ENCODE data around the gene RNF150. TPM values are rescaled to one million over a fixed set of nuclear protein-coding genes. Genes with fewer than 3 reads are reported as not detected.

The RNF150 gene
- total RNA-seq, 1 experiment from 2014 or later: 4.4 TPM

- Histone ChIP-seq H3K79me2 (ENCODE audit: insufficient read depth, low read length) (no peaks in the 10 kb centered on the region), H3K4me1 (ENCODE audit: insufficient read depth, low read length) (no peaks in the 10 kb centered on the region; the same call in 1 of the 2 replicates), H3K23me2 (ENCODE audit: insufficient read length, low read depth, low read length, poor library complexity, severe bottlenecking) (no peaks in the 10 kb centered on the region), H2BK15ac (ENCODE audit: low read depth, low read length) (no peak overlapping the region), H3K79me1 (ENCODE audit: insufficient read depth, low read depth, low read length, poor library complexity, severe bottlenecking) (no peaks in the 10 kb centered on the region), H2BK5ac (ENCODE audit: insufficient read length, low read length) (no peak overlapping the region), H3K14ac (ENCODE audit: insufficient read depth, low read length) (no peak overlapping the region), H2AFZ (ENCODE audit: low read length) (no peak overlapping the region), H3K27me3 (ENCODE audit: insufficient read depth, low read length) (no peaks in the 10 kb centered on the region), H4K8ac (replicated peaks; ENCODE audit: insufficient read length, low read depth, low read length) (no peak overlapping the region), H4K5ac (ENCODE audit: insufficient read length, low read depth, low read length) (no peak overlapping the region), H3K56ac (ENCODE audit: insufficient read length, low read depth, low read length) (no peak overlapping the region), H3K4ac (ENCODE audit: low read depth, low read length) (no peak overlapping the region), H2AK5ac (ENCODE audit: insufficient read length, low read length) (no peak overlapping the region), H2BK20ac (ENCODE audit: low read depth, low read length, poor library complexity, severe bottlenecking) (no peak overlapping the region), H4K20me1 (ENCODE audit: control insufficient read depth, insufficient read depth, insufficient read length) (no peaks in the 10 kb centered on the region), H3K23ac (ENCODE audit: insufficient read length, low read depth, low read length) (no peak overlapping the region), H2BK12ac (ENCODE audit: insufficient read length, low read depth, low read length) (no peak overlapping the region), H2BK120ac (ENCODE audit: low read depth, low read length, poor library complexity, severe bottlenecking) (no peak overlapping the region), H4K91ac (ENCODE audit: insufficient read length, low read depth, low read length) (no peak overlapping the region), H3K27ac (ENCODE audit: insufficient read length, low read depth, low read length) (no peak overlapping the region), H3K9me3 (ENCODE audit: control insufficient read depth, low read depth, low read length) (no peaks in the 10 kb centered on the region), H3K4me2 (ENCODE audit: insufficient read depth, insufficient read length, low read length) (no peak overlapping the region), H3T11ph (ENCODE audit: low read length) (no peak overlapping the region), H3K9ac (ENCODE audit: extremely low read depth, insufficient read length, low read length) (no peak overlapping the region), H3K18ac (ENCODE audit: insufficient read length, low read depth, low read length) (no peak overlapping the region)
- Mint-ChIP-seq H3K4me1 (peaks cover 5 to 15% of the 10 kb centered on the region in 2 experiments), H3K27me3 (ENCODE audit: low read depth) (peaks cover 5% of the 10 kb centered on the region; the same call in 1 of the 2 replicates), H3K36me3 (ENCODE audit: insufficient read depth in 1 of 3, low read depth in 3 of 3) (no peaks in the 10 kb centered on the region; a peak in 1 of 7 replicates), H3K4me3 (no peak overlapping the region), H3K27ac (no peak overlapping the region), H3K9me3 (no peaks in the 10 kb centered on the region)
- no CpG with 5 or more reads among the region's 1 CpG for WGBS (ENCODE audit: extremely low coverage, insufficient read length, low lambda C conversion rate)
- TF ChIP-seq CTCF (conservative IDR thresholded peaks at IDR 0.05): no peak
- DNase-seq: no peak
Observed at GRCh38 chr4:140812916-140813315, 320.4 kb downstream of the RNF150 start.
